ENCODE data around the gene GATAD2A.

Gene GATAD2A

DNA sequence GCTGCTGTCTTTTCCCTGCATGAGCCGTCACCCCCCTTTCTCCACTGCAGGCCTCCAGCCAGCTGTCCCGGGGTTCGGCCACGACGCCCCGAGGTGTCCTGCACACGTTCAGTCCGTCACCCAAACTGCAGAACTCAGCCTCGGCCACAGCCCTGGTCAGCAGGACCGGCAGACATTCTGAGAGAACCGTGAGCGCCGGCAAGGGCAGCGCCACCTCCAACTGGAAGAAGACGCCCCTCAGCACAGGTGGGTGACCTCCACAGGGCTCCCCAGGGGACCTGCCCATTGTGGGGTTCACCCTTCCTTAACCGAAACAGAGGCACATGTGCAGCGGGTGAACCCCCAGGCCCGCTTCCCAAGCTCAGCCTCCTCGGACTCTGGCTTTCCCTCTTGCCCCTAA, 96.8 kb downstream of the GATAD2A start:
- no peaks in the 10 kb centered on the region for H3K27me3 ChIP-seq (ENCODE audit: insufficient read depth, poor library complexity, severe bottlenecking)
- no peak for DNase-seq (ENCODE audit: low read depth in 1 of 2, low spot score in 1 of 2)
- H3K4me3 ChIP-seq (replicated peaks; ENCODE audit: insufficient read depth, low read length), result no peak overlapping the region
- no peak overlapping the region for H3K27ac ChIP-seq (replicated peaks)
- TF ChIP-seq SPI1 (IDR thresholded peaks at IDR 0.05; ENCODE audit: borderline replicate concordance, low read depth), result no peak
- no peak for TF ChIP-seq GABPA (IDR thresholded peaks at IDR 0.05; ENCODE audit: low read depth)
- TF ChIP-seq, protein P1, sequence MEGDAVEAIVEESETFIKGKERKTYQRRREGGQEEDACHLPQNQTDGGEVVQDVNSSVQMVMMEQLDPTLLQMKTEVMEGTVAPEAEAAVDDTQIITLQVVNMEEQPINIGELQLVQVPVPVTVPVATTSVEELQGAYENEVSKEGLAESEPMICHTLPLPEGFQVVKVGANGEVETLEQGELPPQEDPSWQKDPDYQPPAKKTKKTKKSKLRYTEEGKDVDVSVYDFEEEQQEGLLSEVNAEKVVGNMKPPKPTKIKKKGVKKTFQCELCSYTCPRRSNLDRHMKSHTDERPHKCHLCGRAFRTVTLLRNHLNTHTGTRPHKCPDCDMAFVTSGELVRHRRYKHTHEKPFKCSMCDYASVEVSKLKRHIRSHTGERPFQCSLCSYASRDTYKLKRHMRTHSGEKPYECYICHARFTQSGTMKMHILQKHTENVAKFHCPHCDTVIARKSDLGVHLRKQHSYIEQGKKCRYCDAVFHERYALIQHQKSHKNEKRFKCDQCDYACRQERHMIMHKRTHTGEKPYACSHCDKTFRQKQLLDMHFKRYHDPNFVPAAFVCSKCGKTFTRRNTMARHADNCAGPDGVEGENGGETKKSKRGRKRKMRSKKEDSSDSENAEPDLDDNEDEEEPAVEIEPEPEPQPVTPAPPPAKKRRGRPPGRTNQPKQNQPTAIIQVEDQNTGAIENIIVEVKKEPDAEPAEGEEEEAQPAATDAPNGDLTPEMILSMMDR (IDR thresholded peaks at IDR 0.05; ENCODE audit: insufficient read depth, low read length), result no peak
- TF ChIP-seq POLR2AphosphoS5 (IDR thresholded peaks at IDR 0.05; ENCODE audit: low read depth), result no peak
- TF ChIP-seq, protein P2, sequence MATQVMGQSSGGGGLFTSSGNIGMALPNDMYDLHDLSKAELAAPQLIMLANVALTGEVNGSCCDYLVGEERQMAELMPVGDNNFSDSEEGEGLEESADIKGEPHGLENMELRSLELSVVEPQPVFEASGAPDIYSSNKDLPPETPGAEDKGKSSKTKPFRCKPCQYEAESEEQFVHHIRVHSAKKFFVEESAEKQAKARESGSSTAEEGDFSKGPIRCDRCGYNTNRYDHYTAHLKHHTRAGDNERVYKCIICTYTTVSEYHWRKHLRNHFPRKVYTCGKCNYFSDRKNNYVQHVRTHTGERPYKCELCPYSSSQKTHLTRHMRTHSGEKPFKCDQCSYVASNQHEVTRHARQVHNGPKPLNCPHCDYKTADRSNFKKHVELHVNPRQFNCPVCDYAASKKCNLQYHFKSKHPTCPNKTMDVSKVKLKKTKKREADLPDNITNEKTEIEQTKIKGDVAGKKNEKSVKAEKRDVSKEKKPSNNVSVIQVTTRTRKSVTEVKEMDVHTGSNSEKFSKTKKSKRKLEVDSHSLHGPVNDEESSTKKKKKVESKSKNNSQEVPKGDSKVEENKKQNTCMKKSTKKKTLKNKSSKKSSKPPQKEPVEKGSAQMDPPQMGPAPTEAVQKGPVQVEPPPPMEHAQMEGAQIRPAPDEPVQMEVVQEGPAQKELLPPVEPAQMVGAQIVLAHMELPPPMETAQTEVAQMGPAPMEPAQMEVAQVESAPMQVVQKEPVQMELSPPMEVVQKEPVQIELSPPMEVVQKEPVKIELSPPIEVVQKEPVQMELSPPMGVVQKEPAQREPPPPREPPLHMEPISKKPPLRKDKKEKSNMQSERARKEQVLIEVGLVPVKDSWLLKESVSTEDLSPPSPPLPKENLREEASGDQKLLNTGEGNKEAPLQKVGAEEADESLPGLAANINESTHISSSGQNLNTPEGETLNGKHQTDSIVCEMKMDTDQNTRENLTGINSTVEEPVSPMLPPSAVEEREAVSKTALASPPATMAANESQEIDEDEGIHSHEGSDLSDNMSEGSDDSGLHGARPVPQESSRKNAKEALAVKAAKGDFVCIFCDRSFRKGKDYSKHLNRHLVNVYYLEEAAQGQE (IDR thresholded peaks at IDR 0.05; ENCODE audit: insufficient replicate concordance, low read depth), result no peak

GRCh38 chr19:19502808-19503602, 97.5 kb downstream of the GATAD2A start:
- TF ChIP-seq, protein P1 (IDR thresholded peaks at IDR 0.05; ENCODE audit: insufficient read depth, low read length), result no peak
- no peak for TF ChIP-seq SPI1 (IDR thresholded peaks at IDR 0.05; ENCODE audit: borderline replicate concordance, low read depth)
- TF ChIP-seq, protein P2 (IDR thresholded peaks at IDR 0.05; ENCODE audit: insufficient replicate concordance, low read depth), result no peak
- Histone ChIP-seq H3K4me3 (replicated peaks; ENCODE audit: insufficient read depth, low read length) (no peak overlapping the region), H3K27me3 (ENCODE audit: insufficient read depth, poor library complexity, severe bottlenecking) (no peaks in the 10 kb centered on the region), H3K27ac (replicated peaks) (no peak overlapping the region)
- DNase-seq (ENCODE audit: low read depth in 1 of 2, low spot score in 1 of 2), result no peak

GRCh38 chr19:19504754-19505668, 99.5 kb downstream of the GATAD2A start:
- Histone ChIP-seq H3K4me3 (replicated peaks; ENCODE audit: insufficient read depth, low read length) (no peak overlapping the region), H3K27me3 (ENCODE audit: insufficient read depth, poor library complexity, severe bottlenecking) (no peaks in the 10 kb centered on the region), H3K27ac (replicated peaks) (no peak overlapping the region)
- no peak for DNase-seq (ENCODE audit: low read depth in 1 of 2, low spot score in 1 of 2)
- no peak for TF ChIP-seq GABPA (IDR thresholded peaks at IDR 0.05; ENCODE audit: low read depth)

DNA sequence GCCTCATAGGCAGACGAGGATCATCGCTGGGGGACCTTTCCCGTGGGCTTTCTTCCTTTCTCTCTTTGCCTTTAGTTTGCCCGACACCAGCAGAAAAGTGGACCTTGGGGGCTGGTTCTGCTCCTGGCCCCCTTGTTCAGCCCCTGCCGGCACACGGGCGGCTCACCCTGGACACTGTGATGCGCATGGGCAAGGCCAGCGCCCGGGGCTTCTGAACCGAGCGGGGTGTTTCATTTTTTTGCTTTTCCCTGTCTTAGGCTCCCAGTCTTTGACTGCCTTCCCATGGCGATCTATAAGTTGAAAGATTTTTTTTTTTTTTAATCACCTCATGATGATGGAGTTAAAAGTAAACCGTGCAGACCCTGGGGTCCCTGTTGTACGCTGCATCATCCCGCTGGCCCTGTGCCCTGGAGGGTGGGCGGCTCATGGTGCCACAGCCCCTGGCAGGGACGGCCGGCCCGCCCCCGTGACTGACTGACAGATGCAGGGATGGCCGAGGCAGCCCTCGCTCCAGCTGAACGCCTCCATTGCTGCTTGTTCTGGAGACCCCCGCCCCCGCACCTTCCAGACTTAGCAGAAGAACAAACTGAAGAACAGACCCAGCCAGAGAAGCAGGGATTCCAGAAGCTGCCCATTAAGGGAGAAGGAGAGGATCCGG, 100.3 kb downstream of the GATAD2A start:
- DNase-seq (ENCODE audit: low read depth in 1 of 2, low spot score in 1 of 2), result no peak

More for the DNA sequence above, 100.3 kb downstream of the GATAD2A start:
- TF ChIP-seq, protein P2 (IDR thresholded peaks at IDR 0.05; ENCODE audit: insufficient replicate concordance, low read depth), result no peak
- TF ChIP-seq GABPA (IDR thresholded peaks at IDR 0.05; ENCODE audit: low read depth), result no peak
- no peak for TF ChIP-seq SPI1 (IDR thresholded peaks at IDR 0.05; ENCODE audit: borderline replicate concordance, low read depth)
- TF ChIP-seq, protein P1 (IDR thresholded peaks at IDR 0.05; ENCODE audit: insufficient read depth, low read length), result no peak
- TF ChIP-seq POLR2AphosphoS5 (IDR thresholded peaks at IDR 0.05; ENCODE audit: low read depth), result no peak
- Histone ChIP-seq H3K4me3 (replicated peaks; ENCODE audit: insufficient read depth, low read length) (no peak overlapping the region), H3K27ac (replicated peaks) (no peak overlapping the region), H3K27me3 (ENCODE audit: insufficient read depth, poor library complexity, severe bottlenecking) (no peaks in the 10 kb centered on the region)
